Activated CD8-positive, alpha-beta memory T cell treated with anti-CD3 and anti-CD28 coated beads, Interleukin-2, amount 10 ng/mL, durations not matched to agents 7 days and 5 days (primary cell): ENCODE measurements around the gene RP2. TPM values are rescaled to one million over a fixed set of nuclear protein-coding genes. Genes with fewer than 3 reads are reported as not detected.
A peak's percentile ranks its signal among the peaks of the same experiment; 100 is the strongest.

Source experiments
- ATAC-seq: fragments of 150-1000 bp; cut with Tn5 transposase; one replicate; pipeline ENCODE4 v1.10.0; 2021; ENCODE audit warnings: moderate library complexity
- CTCF ChIA-PET: fragments of 350-600 bp; sonication (Branson Sonifier 250); formaldehyde crosslinking; loops from one replicate; lab custom pipeline; 2021; ENCODE audit warnings: antibody characterized with exemption; lab: Charles Lee
- DNase-seq: peaks from one replicate; pipeline ENCODE4 v3.0.0-alpha.2; 2020
- H3K27ac Mint-ChIP-seq: one replicate; pipeline ENCODE4 v1.8.0; 2021; ENCODE audit warnings: mild to moderate bottlenecking, mixed read lengths
- H3K27me3 Mint-ChIP-seq: one replicate; pipeline ENCODE4 v1.8.0; 2021; ENCODE audit warnings: mixed read lengths
- H3K36me3 Mint-ChIP-seq: one replicate; pipeline ENCODE4 v1.8.0; 2021; ENCODE audit warnings: mild to moderate bottlenecking, mixed read lengths
- H3K4me1 Mint-ChIP-seq: one replicate; pipeline ENCODE4 v1.8.0; 2021; ENCODE audit warnings: mixed read lengths
- H3K4me3 Mint-ChIP-seq: one replicate; pipeline ENCODE4 v1.8.0; 2021; ENCODE audit warnings: mild to moderate bottlenecking, moderate library complexity, mixed read lengths
- H3K9me3 Mint-ChIP-seq: one replicate; pipeline ENCODE4 v1.8.0; 2022; ENCODE audit warnings: low read depth, mixed read lengths
- total RNA-seq, 2 experiments: library from RNA; stranded (reverse); gene quantifications; one replicate each; pipeline ENCODE4 v1.2.3, GENCODE V29; 2021

The RP2 gene
- total RNA-seq, 2 experiments from 2014 or later: 9.6 to 11.3 TPM

DNA sequence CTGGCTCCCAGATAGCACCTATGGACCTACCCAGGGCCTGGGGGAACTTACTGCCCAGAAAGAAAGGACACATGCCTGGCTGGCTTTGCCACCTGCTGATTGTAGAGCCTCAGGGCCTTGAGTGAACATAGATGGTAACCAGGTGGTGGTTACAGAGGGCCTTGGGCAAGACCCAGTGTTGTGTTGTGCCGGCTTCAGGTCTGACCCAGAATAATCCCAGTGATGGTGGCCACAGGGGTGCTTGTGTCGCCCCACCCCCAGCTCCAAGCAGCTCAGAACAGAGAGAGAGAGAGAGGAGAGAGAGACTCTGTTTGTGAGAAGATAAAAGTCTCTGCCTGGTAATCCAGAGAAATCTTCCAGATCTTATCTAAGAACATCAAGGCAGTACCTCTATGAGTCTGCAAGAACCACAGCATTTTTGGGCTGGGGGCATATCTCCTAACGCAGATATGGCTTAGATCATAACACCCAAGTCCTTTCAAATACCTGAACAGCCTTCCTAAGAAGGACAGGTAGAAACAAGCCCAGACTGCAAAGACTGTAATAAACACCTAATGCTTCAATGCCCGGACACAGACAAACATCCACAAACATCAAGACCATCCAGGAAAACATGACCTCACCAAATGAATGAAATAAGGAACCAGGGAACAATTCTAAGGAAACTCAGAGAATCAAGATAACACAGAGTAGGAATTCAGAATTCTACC, 16.3 kb upstream of the RP2 start:
- Mint-ChIP-seq H3K4me3 (no peak overlapping the region), H3K4me1 (no peaks in the 10 kb centered on the region), H3K36me3 (peaks cover 1% of the 10 kb centered on the region), H3K27me3 (peaks cover 2% of the 10 kb centered on the region), H3K27ac (no peak overlapping the region), H3K9me3 (no peaks in the 10 kb centered on the region)
- CTCF ChIA-PET: no interaction called here
- DNase-seq (no peak), ATAC-seq (no peak)

DNA sequence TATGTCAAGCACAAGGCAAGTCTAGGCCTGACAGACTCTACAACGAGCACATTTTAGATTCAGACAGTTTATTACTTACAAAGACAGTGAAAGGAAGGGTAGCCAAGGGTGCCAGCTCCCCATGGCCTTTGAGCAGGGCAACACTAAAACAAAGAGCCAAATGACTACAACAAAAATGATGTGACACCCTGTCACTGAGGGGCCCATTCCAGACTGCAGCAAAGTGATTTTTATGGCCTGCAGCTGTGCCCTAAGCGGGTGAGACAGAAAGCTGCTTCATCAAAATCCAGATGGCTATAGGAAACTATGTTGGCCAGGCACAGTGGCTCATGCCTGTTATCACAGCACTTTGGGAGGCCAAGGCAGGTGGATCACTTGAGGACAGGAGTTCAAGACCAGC, 13.4 kb upstream of the RP2 start:
- Mint-ChIP-seq H3K9me3 (no peaks in the 10 kb centered on the region), H3K27me3 (peaks cover 2% of the 10 kb centered on the region), H3K36me3 (peaks cover 1% of the 10 kb centered on the region), H3K27ac (no peak overlapping the region), H3K4me3 (no peak overlapping the region), H3K4me1 (no peaks in the 10 kb centered on the region)
- ATAC-seq: no peak
- CTCF ChIA-PET: no interaction called here
- DNase-seq: no peak

DNA sequence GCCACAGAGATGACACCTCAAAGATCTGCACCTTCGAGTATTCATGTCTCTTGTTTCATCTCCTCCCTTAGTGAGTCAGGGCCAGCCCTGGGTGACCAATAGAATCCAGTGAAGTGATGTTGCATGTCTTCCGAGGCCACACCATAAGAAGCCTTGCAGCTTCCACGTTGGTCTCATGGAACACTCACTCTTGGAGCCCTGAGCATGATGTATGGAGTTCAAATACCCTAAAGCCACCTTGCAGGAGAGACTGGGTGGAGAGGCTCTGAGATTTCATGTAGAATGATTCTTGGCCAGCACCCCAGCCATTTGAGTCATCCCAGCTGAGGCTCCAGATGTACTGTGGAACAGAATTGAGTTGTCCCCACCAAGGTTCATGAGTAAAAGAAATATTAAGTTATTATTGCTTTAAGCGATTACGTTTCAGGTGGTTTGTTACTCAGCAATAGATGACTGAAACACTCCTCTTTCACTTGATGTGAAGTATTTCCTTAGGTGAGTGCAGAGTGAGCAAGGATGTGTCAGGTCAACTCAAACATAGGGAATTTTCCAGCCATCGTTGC, 5.0 kb upstream of the RP2 start:
- no peaks in the 10 kb centered on the region for H3K36me3 Mint-ChIP-seq
- CTCF ChIA-PET: no interaction called here

DNA sequence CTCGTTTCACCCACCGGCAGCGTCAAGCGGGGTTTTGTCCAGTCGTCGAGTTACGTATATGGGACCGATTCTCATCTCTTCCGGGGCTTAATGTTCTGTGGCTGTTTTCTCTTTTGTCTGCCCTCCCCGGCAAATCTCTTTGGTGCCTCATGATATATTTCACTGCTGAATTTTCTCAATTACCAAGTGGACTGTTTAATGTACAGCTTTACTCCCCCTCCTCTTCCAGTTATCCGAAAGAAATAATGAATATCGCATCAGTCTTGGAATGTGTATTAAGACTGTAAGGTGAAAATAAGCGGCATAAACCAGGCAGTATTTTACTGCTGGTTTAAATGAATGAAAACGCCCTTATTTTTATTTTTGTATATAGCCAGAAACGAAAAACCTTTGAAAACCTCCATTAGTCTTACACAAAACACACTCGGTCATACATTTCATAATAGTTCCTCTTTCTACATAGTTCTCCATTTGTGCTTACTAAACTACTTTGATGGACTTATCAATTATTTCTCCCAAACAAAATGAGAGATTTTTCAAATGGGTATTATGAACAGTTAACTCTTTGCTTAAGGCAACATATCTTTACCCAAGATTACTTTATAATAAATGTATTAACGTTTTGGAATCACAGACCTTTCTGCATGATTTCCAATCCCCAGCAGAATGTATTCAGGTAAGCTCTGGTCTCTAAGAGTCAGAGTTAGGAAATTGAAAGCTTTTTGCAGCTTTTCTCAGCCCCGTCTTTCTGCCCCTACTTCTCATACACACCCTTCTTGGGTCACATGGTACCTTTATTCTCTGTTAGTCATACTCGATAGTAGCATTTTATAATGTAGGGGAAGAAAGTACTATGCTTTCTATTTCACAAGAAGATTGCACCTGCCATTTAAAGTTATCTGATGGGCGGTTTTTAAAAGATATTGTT, 979 bp downstream of the RP2 start:
- Mint-ChIP-seq H3K27ac (peak overlapping the region; percentile 94), H3K4me3 (peak overlapping the region; percentile 97), H3K4me1 (peaks cover 7% of the 10 kb centered on the region), H3K36me3 (peaks cover 2% of the 10 kb centered on the region), H3K9me3 (no peaks in the 10 kb centered on the region), H3K27me3 (no peaks in the 10 kb centered on the region)
- DNase-seq (no peak), ATAC-seq (no peak)
- CTCF ChIA-PET: interaction anchor here (0.9 to 1.7 kb wide), 3 partner anchors 192 to 307 kb away, joined by 3 to 4 read pairs (median 3); partner anchors contain the start of genes NDUFB11 and RBM10

More for the DNA sequence above, 5.0 kb upstream of the RP2 start:
- Mint-ChIP-seq H3K27me3 (peaks cover 3% of the 10 kb centered on the region), H3K4me3 (no peak overlapping the region), H3K27ac (no peak overlapping the region), H3K9me3 (no peaks in the 10 kb centered on the region), H3K4me1 (peaks cover 3% of the 10 kb centered on the region)
- ATAC-seq (no peak), DNase-seq (no peak)

DNA sequence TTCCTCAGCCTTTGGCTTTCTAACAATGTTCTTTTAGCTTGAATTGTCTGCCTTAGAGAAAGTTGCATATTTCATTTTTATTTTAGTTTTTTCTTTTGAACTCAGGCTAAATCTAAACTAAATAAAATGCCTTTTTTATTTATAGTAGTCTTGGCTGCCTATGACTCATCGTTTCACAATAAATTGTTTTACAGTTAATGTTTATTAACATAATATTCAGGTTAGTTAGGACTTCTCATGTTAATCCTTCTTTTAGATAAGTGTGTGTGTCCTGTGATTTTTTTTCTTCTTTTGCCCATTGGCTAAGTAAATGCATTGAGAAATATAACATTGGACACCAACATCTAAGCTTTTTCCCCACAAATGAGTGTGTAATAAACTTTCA, 1.6 kb downstream of the RP2 start:
- ATAC-seq (no peak), DNase-seq (no peak)
- CTCF ChIA-PET: no interaction called here

DNA sequence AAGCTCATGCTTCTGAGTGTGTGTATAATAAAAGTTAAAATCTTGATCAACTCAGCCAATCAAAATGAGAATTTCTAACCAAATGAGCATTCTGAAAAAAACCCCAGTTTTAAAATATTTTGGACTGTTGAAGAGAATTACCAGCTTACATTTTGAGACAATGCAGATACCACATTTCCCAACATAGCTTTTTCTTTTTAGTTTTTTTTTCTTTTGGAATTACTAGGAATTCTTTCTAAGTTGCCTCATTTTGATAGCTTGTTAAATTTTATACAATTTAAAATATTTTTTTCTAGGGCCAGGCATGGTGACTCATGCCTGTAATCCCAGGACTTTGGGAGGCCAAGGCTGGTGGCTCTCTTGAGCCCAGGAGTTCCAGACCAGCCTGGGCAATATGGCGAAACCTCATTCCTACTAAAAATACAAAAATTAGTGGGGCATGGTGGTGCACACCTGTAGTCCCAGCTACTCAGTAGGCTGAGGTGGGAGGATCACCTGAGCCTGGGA, 2.2 kb downstream of the RP2 start:
- DNase-seq (no peak), ATAC-seq (no peak)
- Mint-ChIP-seq H3K9me3 (no peaks in the 10 kb centered on the region), H3K27me3 (no peaks in the 10 kb centered on the region), H3K27ac (no peak overlapping the region), H3K4me1 (peaks cover 5% of the 10 kb centered on the region), H3K36me3 (peaks cover 6% of the 10 kb centered on the region), H3K4me3 (peak overlapping the region; percentile 97)
- CTCF ChIA-PET: interaction anchor here (0.8 kb wide), 1 partner anchor 63 kb away, joined by 3 read pairs; no protein-coding TSS in a partner anchor

More for the DNA sequence above, 1.6 kb downstream of the RP2 start:
- H3K4me3 Mint-ChIP-seq: peak overlapping the region; percentile 97
- H3K27ac Mint-ChIP-seq: no peak overlapping the region
- H3K4me1 Mint-ChIP-seq: peaks cover 5% of the 10 kb centered on the region
- no peaks in the 10 kb centered on the region for H3K9me3 Mint-ChIP-seq
- no peaks in the 10 kb centered on the region for H3K27me3 Mint-ChIP-seq
- peaks cover 6% of the 10 kb centered on the region for H3K36me3 Mint-ChIP-seq

DNA sequence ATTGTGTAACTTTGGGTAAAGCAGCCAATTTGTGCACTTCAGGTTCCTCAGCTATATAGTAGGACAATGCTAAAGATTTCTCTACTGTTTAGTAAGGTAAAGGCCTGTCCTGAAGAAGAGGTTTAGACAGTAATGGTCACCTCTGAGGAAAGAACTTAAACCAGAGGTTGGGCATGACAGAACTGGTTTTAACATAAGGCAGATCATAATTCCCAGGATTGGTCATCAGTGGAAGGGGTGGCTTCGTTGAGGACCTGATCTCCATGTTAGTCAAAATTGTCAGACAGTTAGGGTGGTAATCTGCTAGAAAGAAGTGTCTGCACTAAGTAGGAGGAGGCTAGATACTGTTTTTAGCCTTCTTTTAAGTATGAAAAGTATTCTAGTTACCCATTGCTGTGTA, 4.1 kb downstream of the RP2 start:
- no peak overlapping the region for H3K27ac Mint-ChIP-seq
- ATAC-seq (no peak), DNase-seq (no peak)
- no peaks in the 10 kb centered on the region for H3K27me3 Mint-ChIP-seq
- no peak overlapping the region for H3K4me3 Mint-ChIP-seq
- H3K4me1 Mint-ChIP-seq: peaks cover 7% of the 10 kb centered on the region
- H3K9me3 Mint-ChIP-seq: no peaks in the 10 kb centered on the region
- CTCF ChIA-PET: no interaction called here
- H3K36me3 Mint-ChIP-seq: peaks cover 9% of the 10 kb centered on the region

DNA sequence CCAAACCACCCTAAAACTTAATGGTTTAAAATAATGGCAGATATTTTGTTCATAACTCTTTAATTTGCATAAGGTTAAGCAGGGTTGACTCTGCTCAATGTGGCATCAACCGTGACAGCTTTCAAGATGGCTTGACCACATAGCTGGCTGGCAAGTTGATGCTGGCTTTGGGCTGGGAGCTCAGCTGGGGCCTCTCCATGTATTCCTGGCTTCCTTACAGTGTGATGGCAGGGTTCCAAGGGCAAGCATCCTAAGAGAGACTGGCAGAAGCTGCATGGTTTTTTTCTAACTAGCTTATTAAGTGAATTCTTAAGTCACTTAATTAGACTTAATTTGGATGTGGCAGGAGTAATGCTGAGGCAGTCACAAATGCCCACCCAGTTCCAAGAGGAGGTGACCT, 4.5 kb downstream of the RP2 start:
- Mint-ChIP-seq H3K4me3 (no peak overlapping the region), H3K4me1 (peaks cover 5% of the 10 kb centered on the region), H3K9me3 (no peaks in the 10 kb centered on the region), H3K36me3 (peaks cover 9% of the 10 kb centered on the region), H3K27ac (no peak overlapping the region), H3K27me3 (no peaks in the 10 kb centered on the region)
- ATAC-seq (no peak), DNase-seq (no peak)
- CTCF ChIA-PET: no interaction called here

DNA sequence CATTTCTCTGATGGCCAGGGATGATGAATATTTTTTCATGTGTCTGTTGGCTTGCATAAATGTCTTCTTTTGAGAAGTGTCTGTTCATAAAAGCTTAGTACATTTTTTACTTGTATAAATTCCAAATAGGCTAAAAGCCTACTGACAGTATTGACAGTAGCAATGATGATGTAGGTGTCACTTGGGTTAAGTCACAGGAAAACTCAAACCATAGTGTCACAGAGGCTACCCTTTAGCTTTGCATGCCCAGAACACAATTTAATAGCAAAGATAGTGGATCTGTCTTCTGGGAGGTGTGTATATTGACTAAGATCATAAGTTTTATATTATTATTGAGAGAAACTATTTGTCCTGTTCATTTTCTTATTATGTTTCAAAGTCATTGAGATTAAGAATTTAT, 8.1 kb downstream of the RP2 start:
- Mint-ChIP-seq H3K27me3 (no peaks in the 10 kb centered on the region), H3K4me3 (no peak overlapping the region), H3K27ac (no peak overlapping the region), H3K36me3 (peaks cover 9% of the 10 kb centered on the region), H3K9me3 (no peaks in the 10 kb centered on the region), H3K4me1 (peaks cover 3% of the 10 kb centered on the region)
- ATAC-seq (no peak), DNase-seq (no peak)
- CTCF ChIA-PET: no interaction called here

DNA sequence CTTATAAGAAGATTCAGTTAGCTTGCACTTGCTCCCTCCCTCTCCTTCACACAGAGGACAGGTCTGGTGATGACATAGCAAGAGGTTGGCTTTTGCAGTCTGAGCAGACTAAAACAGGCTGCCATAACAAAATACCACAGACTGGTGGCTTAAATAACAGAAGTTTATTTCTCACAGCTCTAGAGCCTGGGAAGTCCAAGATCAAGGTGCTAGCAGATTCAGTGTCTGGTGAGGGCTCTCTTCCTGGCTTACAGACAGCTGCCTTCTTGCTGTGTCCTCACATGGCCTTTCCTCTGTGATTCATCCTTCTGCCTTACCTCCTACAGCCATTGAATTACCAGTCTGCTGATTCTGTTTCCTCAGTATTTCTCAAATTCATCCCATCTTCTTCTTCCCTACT, 13.1 kb downstream of the RP2 start:
- no peaks in the 10 kb centered on the region for H3K9me3 Mint-ChIP-seq
- CTCF ChIA-PET: no interaction called here
- no peak for DNase-seq
- H3K4me3 Mint-ChIP-seq: no peak overlapping the region
- no peaks in the 10 kb centered on the region for H3K27me3 Mint-ChIP-seq
- no peak for ATAC-seq
- H3K27ac Mint-ChIP-seq: no peak overlapping the region
- H3K4me1 Mint-ChIP-seq: peaks cover 4% of the 10 kb centered on the region
- H3K36me3 Mint-ChIP-seq: peaks cover 13% of the 10 kb centered on the region

DNA sequence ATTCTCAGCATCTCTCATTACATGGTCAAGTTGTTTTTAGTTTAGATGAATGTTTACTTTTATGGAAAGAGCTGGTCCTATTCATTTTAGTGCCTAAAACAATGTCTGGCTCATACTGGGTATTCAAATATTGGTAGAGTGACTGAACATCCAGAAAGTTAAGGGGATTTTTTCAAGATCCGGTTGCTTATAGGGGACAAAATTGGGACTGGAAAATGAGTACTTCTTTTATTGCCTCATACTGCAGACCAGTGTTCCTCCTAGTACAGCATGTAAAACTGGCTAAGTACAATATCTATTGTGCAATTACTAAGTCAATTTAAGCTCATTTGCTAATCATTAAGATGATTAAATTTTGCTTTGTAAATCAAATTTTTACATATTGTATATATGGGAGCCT, 13.9 kb downstream of the RP2 start:
- no peak overlapping the region for H3K27ac Mint-ChIP-seq
- H3K27me3 Mint-ChIP-seq: no peaks in the 10 kb centered on the region
- H3K9me3 Mint-ChIP-seq: no peaks in the 10 kb centered on the region
- H3K4me1 Mint-ChIP-seq: peaks cover 4% of the 10 kb centered on the region
- CTCF ChIA-PET: no interaction called here
- H3K36me3 Mint-ChIP-seq: peaks cover 15% of the 10 kb centered on the region
- DNase-seq: no peak
- no peak for ATAC-seq
- H3K4me3 Mint-ChIP-seq: no peak overlapping the region

DNA sequence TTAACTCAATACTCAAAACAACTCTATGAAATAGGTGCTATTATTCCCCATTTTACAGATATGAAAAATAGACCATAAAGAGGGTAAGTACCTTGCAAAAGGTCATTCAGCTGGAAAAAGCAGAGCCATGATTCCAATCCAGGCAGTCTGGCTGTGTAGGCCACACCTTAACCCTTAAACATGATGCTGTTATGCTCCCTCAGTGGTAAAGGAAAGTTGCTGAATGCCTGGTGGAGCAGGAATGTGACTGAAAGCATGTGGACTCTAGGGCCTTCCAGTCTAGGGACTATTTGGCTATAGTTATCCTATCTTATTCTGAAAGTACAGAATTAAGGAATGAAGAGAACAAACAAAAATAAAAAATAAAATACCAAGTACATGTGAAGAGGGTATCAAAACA, 19.6 kb downstream of the RP2 start:
- ATAC-seq (no peak), DNase-seq (no peak)
- Mint-ChIP-seq H3K27me3 (no peaks in the 10 kb centered on the region), H3K4me1 (no peaks in the 10 kb centered on the region), H3K27ac (no peak overlapping the region), H3K36me3 (peaks cover 17% of the 10 kb centered on the region), H3K4me3 (no peak overlapping the region), H3K9me3 (no peaks in the 10 kb centered on the region)
- CTCF ChIA-PET: no interaction called here

DNA sequence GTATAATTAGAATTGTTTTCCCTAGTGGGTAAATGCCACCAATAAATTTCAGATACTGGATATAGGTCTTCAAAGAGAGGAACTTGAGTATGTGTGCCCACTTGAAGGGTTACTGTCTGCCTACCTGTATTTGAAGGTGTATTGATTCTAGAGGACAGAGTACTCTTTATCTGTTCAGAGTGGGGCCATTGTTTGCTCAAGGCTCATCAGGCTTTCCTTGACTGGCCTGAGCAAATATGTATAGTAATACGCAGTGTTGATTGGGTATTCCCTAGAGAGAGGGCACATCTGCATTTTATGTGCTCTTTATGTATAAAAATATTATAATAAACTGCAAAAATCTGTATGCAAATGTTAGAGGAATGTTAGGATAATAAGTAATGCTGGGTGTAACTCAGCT, 23.7 kb downstream of the RP2 start:
- Mint-ChIP-seq H3K36me3 (peaks cover 22% of the 10 kb centered on the region), H3K27me3 (no peaks in the 10 kb centered on the region), H3K4me1 (no peaks in the 10 kb centered on the region), H3K27ac (no peak overlapping the region), H3K9me3 (no peaks in the 10 kb centered on the region), H3K4me3 (no peak overlapping the region)
- CTCF ChIA-PET: no interaction called here
- ATAC-seq (no peak), DNase-seq (no peak)
